K562 (cell line): ENCODE data around the gene ACTR3C. TPM values are rescaled to one million over a fixed set of nuclear protein-coding genes. Genes with fewer than 3 reads are reported as not detected.
A peak's percentile ranks its signal among the peaks of the same experiment; 100 is the strongest.

Experiments used
- ATF1 ChIP-seq, 2 experiments: fragments of 450-650 bp in 1 of 2; IDR thresholded peaks; 2 replicates each; pipeline ENCODE4 v1.6.1; 2016; ENCODE audit warnings: missing compliant biosample characterization in 1 of 2, missing genetic modification characterization in 1 of 2
- ATF4 ChIP-seq: fragments of 450-650 bp; formaldehyde crosslinking; IDR thresholded peaks from 2 replicates; pipeline ENCODE4 v1.4.0; 2022; ENCODE audit warnings: mild to moderate bottlenecking, moderate library complexity
- C11orf30 ChIP-seq: fragments of 450-650 bp; IDR thresholded peaks from 2 replicates; pipeline ENCODE4 v1.6.1; 2016; ENCODE audit warnings: low read depth, mild to moderate bottlenecking
- CHD2 ChIP-seq: IDR thresholded peaks from 2 replicates; pipeline ENCODE4 v1.6.1; 2011; ENCODE audit warnings: low read depth, low read length
- CHD4 ChIP-seq: fragments of 200-600 bp; sonication (generic); IDR thresholded peaks from 3 replicates; pipeline ENCODE4 v1.6.1; 2012; ENCODE audit warnings: low read depth, mild to moderate bottlenecking, mixed read lengths, low read length, inconsistent platforms; ENCODE audit not compliant: insufficient read depth, insufficient replicate concordance, poor library complexity, severe bottlenecking
- HBP1 ChIP-seq: fragments of 450-650 bp; formaldehyde crosslinking; IDR thresholded peaks from 2 replicates; pipeline ENCODE4 v1.4.0; 2022; ENCODE audit warnings: missing genetic modification characterization
- KHSRP ChIP-seq: fragments of 450-650 bp; IDR thresholded peaks from 2 replicates; pipeline ENCODE4 v1.6.1; 2017
- MITF ChIP-seq: IDR thresholded peaks from 2 replicates; pipeline ENCODE4 v1.6.1; 2014; ENCODE audit warnings: antibody characterized with exemption
- NELFE ChIP-seq: IDR thresholded peaks from 2 replicates; pipeline ENCODE4 v1.6.1; 2011; ENCODE audit warnings: mild to moderate bottlenecking; ENCODE audit not compliant: insufficient read depth, insufficient read length
- NR2F6 ChIP-seq: fragments of 450-650 bp; formaldehyde crosslinking; IDR thresholded peaks from 2 replicates; pipeline ENCODE4 v1.4.0; 2020; ENCODE audit warnings: mild to moderate bottlenecking
- RFX1 ChIP-seq: fragments of 450-650 bp; IDR thresholded peaks from 2 replicates; pipeline ENCODE4 v1.6.1; 2016; ENCODE audit warnings: mild to moderate bottlenecking, moderate library complexity
- SMARCB1 ChIP-seq: IDR thresholded peaks from 2 replicates; pipeline ENCODE4 v1.6.1; 2011; ENCODE audit warnings: improper control_type of control experiment, low read depth; ENCODE audit not compliant: insufficient read length
- ZNF407 ChIP-seq: fragments of 450-650 bp; IDR thresholded peaks from 2 replicates; pipeline ENCODE4 v1.6.1; 2016; ENCODE audit warnings: low read depth
- polyA plus RNA-seq, 8 experiments: library from polyadenylated mRNA; depleted of rRNA in 4 of 8; stranded (reverse) in 5 of 8; unstranded in 3 of 8; fragments of >200 nt; fragmentation: Nextera tagmentation in 2 of 8; fragmentation: Illumina TruSeq in 1 of 8; extraction: Ambion mirVana in 2 of 8; extraction: Trizol in 1 of 8; gene quantifications; 2 replicates each; pipeline versions ENCODE4 v1.2.1 to v1.2.3, GENCODE V29; 2011 to 2014; ENCODE audit warnings: inconsistent platforms in 1 of 8, missing spikeins in 1 of 8
- total RNA-seq, 7 experiments: library from RNA; depleted of rRNA in 6 of 7; stranded (reverse); fragments of >200 nt in 6 of 7; fragmentation: Illumina TruSeq in 2 of 7; extraction: Trizol in 2 of 7; gene quantifications; 2 replicates each; pipeline versions ENCODE4 v1.2.1 to v1.2.3, GENCODE V29; 2011 to 2021; ENCODE audit warnings: low replicate concordance in 1 of 7

ACTR3C gene
- total and polyA plus RNA-seq, 9 of the 15 experiments (the other 6 are each of a cell fraction or from before 2014, with no cell fraction given), result 9.0 to 35.4 (median 13.3) TPM

- TF ChIP-seq SMARCB1, result no peak
- 0 out of 2 replicates have a peak, but pooled peaks have one; percentile 23 for TF ChIP-seq NR2F6 (CRISPR knock-in tag)
- no peak for TF ChIP-seq CHD4
- no peak for TF ChIP-seq NELFE
- no peak for TF ChIP-seq ATF1 (CRISPR knock-in tag; IDR thresholded peaks at IDR 0.05)
- TF ChIP-seq ATF1 (tag; IDR thresholded peaks at IDR 0.05), result peak; percentile 47; the same call in 1 of the 2 replicates
- TF ChIP-seq CHD2, result no peak; the same call in 1 of the 2 replicates
- TF ChIP-seq HBP1 (CRISPR knock-in tag), result no peak
- TF ChIP-seq C11orf30, result no peak
- TF ChIP-seq ATF4, result peak; percentile 70; the same call in 1 of the 2 replicates
- peak; percentile 94 for TF ChIP-seq RFX1
- TF ChIP-seq KHSRP, result no peak
- peak; percentile 87 for TF ChIP-seq MITF
- peak; percentile 90 for TF ChIP-seq ZNF407
These were observed 44.9 kb upstream of the ACTR3C start, which contains the start of gene REPIN1 (continued) for GRCh38 chr7:150368096-150368883.
